ENCODE data around the gene SEPTIN5. TPM values are rescaled to one million over a fixed set of nuclear protein-coding genes. Genes with fewer than 3 reads are reported as not detected.

Gene SEPTIN5
- total and polyA plus RNA-seq, 9 of the 15 experiments (the other 6 are each of a cell fraction or from before 2014, with no cell fraction given), result 0.03 to 195 (median 119) TPM

- TF ChIP-seq SIX5 (IDR thresholded peaks at IDR 0.05; ENCODE audit: borderline replicate concordance in 1 of 2, insufficient read depth in 1 of 2, low read depth in 1 of 2, low read length in 2 of 2) (peak in 1 of 2 experiments; percentile 4; a peak in 1 of 4 replicates), E2F1 (CRISPR knock-in tag; IDR thresholded peaks at IDR 0.05) (peak; percentile 99), RCOR1 (IDR thresholded peaks at IDR 0.05; ENCODE audit: borderline replicate concordance in 1 of 2, low read depth in 2 of 2, low read length in 2 of 2) (peak; percentile 98 to 100), ZC3H8 (IDR thresholded peaks at IDR 0.05) (peak; percentile 80), SMAD3 (CRISPR knock-in tag; conservative IDR thresholded peaks at IDR 0.05) (no peak), HLTF (IDR thresholded peaks at IDR 0.05) (peak; percentile 99), MYC (IDR thresholded peaks at IDR 0.05; ENCODE audit: low read depth, low read length) (peak; percentile 99), MYC (CRISPR knock-in tag; IDR thresholded peaks at IDR 0.05; ENCODE audit: borderline replicate concordance, low read depth) (peak; percentile 95), HDAC8 (tag; IDR thresholded peaks at IDR 0.05) (peak; percentile 33; the same call in 1 of the 2 replicates), ZNF280A (IDR thresholded peaks at IDR 0.05; ENCODE audit: low read depth, partially characterized antibody) (no peak), KDM2B (CRISPR knock-in tag; IDR thresholded peaks at IDR 0.05) (peak; percentile 100), CBFA2T2 (conservative IDR thresholded peaks at IDR 0.05) (peak; percentile 98), KLF13 (tag; IDR thresholded peaks at IDR 0.05; ENCODE audit: borderline replicate concordance, low read depth) (peak; percentile 98), HDAC2 (IDR thresholded peaks at IDR 0.05) (peak; percentile 100), ARID3A (IDR thresholded peaks at IDR 0.05; ENCODE audit: borderline replicate concordance, low read depth, low read length) (peak; percentile 93; the same call in 1 of the 2 replicates), HDAC6 (IDR thresholded peaks at IDR 0.05; ENCODE audit: low read depth, low read length) (peak; percentile 89; the same call in 1 of the 2 replicates), SP2 (IDR thresholded peaks at IDR 0.05; ENCODE audit: extremely low read depth, low read depth, low read length, poor library complexity, severe bottlenecking) (peak; percentile 32)
- TF ChIP-seq, protein P1, sequence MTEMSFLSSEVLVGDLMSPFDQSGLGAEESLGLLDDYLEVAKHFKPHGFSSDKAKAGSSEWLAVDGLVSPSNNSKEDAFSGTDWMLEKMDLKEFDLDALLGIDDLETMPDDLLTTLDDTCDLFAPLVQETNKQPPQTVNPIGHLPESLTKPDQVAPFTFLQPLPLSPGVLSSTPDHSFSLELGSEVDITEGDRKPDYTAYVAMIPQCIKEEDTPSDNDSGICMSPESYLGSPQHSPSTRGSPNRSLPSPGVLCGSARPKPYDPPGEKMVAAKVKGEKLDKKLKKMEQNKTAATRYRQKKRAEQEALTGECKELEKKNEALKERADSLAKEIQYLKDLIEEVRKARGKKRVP (CRISPR knock-in tag; IDR thresholded peaks at IDR 0.05), result no peak
- TF ChIP-seq, protein P2, sequence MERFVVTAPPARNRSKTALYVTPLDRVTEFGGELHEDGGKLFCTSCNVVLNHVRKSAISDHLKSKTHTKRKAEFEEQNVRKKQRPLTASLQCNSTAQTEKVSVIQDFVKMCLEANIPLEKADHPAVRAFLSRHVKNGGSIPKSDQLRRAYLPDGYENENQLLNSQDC (CRISPR knock-in tag; IDR thresholded peaks at IDR 0.05), result peak; percentile 83; the same call in 1 of the 2 replicates
- TF ChIP-seq, protein P3, sequence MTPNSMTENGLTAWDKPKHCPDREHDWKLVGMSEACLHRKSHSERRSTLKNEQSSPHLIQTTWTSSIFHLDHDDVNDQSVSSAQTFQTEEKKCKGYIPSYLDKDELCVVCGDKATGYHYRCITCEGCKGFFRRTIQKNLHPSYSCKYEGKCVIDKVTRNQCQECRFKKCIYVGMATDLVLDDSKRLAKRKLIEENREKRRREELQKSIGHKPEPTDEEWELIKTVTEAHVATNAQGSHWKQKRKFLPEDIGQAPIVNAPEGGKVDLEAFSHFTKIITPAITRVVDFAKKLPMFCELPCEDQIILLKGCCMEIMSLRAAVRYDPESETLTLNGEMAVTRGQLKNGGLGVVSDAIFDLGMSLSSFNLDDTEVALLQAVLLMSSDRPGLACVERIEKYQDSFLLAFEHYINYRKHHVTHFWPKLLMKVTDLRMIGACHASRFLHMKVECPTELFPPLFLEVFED (CRISPR knock-in tag; conservative IDR thresholded peaks at IDR 0.05), result no peak
Observed at GRCh38 chr22:19723232-19723982, 9.1 kb downstream of the SEPTIN5 start, which contains the start of gene GP1BB (continued).
